Cardiac muscle cell (in vitro differentiated cells and primary cell): ENCODE measurements around the gene IL1RL2. TPM values are rescaled to one million over a fixed set of nuclear protein-coding genes. Genes with fewer than 3 reads are reported as not detected.

Source experiments
- DNase-seq, 2 donors: peaks; one replicate each; pipeline versions ENCODE4 v3.0.0 to v3.0.0-alpha.2; 2010 to 2017; ENCODE audit warnings: low read depth in 1 of 2, low spot score in 1 of 2
- H3K27ac ChIP-seq: fragments of 200-600 bp; sonication (generic); 2 replicates; pipeline ENCODE4 v1.5.1; 2016
- H3K27me3 ChIP-seq: fragments of 200-600 bp; sonication (generic); 2 replicates; pipeline ENCODE4 v1.6.0; 2016; ENCODE audit warnings: control low read depth
- H3K36me3 ChIP-seq: fragments of 200-600 bp; sonication (generic); 2 replicates; pipeline ENCODE4 v1.5.1; 2016; ENCODE audit warnings: control low read depth
- H3K4me1 ChIP-seq: fragments of 200-600 bp; sonication (generic); 2 replicates; pipeline ENCODE4 v1.8.1; 2017; ENCODE audit warnings: low read depth, mild to moderate bottlenecking, mixed run types
- H3K4me3 ChIP-seq: fragments of 200-600 bp; sonication (generic); 2 replicates; pipeline ENCODE4 v1.5.1; 2016; ENCODE audit warnings: mild to moderate bottlenecking
- H3K9me3 ChIP-seq: fragments of 200-600 bp; sonication (generic); 2 replicates; pipeline ENCODE4 v1.5.1; 2017; ENCODE audit warnings: low read depth, mild to moderate bottlenecking, control low read depth
- CTCF ChIP-seq: IDR thresholded peaks from 2 replicates; pipeline ENCODE4 v1.5.1; 2012; ENCODE audit warnings: low read depth, mild to moderate bottlenecking, low read length
- polyA plus RNA-seq: library from polyadenylated mRNA; unstranded; fragments of >200 nt; fragmentation: Nextera tagmentation; extraction: Ambion mirVana; gene quantifications from 2 replicates; pipeline ENCODE4 v1.2.1, GENCODE V29; 2016
- total RNA-seq: library from RNA; depleted of rRNA; stranded (reverse); fragments of >200 nt; gene quantifications from 2 replicates; pipeline ENCODE4 v1.2.3, GENCODE V29; 2016

The IL1RL2 gene
- total and polyA plus RNA-seq, 2 experiments from 2014 or later = not detected

- no peaks in the 10 kb centered on the region for H3K4me1 ChIP-seq
- H3K36me3 ChIP-seq = no peaks in the 10 kb centered on the region
- no peaks in the 10 kb centered on the region for H3K9me3 ChIP-seq
- peak; percentile 26 for TF ChIP-seq CTCF
- DNase-seq = peak in 1 of 2 donors; percentile 69
- no peak overlapping the region for H3K27ac ChIP-seq
- H3K4me3 ChIP-seq = no peak overlapping the region
- no peaks in the 10 kb centered on the region for H3K27me3 ChIP-seq
Observed at GRCh38 chr2:102166189-102166845, 20.5 kb upstream of the IL1RL2 start.

GRCh38 chr2:102168026-102168771 is 18.6 kb upstream of the IL1RL2 start:
- no peaks in the 10 kb centered on the region for H3K4me1 ChIP-seq
- TF ChIP-seq CTCF = no peak
- no peaks in the 10 kb centered on the region for H3K9me3 ChIP-seq
- H3K27me3 ChIP-seq = no peaks in the 10 kb centered on the region
- no peak overlapping the region for H3K4me3 ChIP-seq
- no peak for DNase-seq
- H3K27ac ChIP-seq = no peak overlapping the region
- H3K36me3 ChIP-seq = no peaks in the 10 kb centered on the region

- Histone ChIP-seq H3K27ac (no peak overlapping the region), H3K36me3 (no peaks in the 10 kb centered on the region), H3K4me3 (no peak overlapping the region), H3K9me3 (no peaks in the 10 kb centered on the region), H3K4me1 (no peaks in the 10 kb centered on the region), H3K27me3 (no peaks in the 10 kb centered on the region)
- DNase-seq = no peak
- no peak for TF ChIP-seq CTCF
Observed at GRCh38 chr2:102171946-102172345, 14.9 kb upstream of the IL1RL2 start.

GRCh38 chr2:102172745-102173144 is 14.1 kb upstream of the IL1RL2 start:
- no peak for DNase-seq
- Histone ChIP-seq H3K27ac (no peak overlapping the region), H3K27me3 (no peaks in the 10 kb centered on the region), H3K4me1 (no peaks in the 10 kb centered on the region), H3K9me3 (no peaks in the 10 kb centered on the region), H3K36me3 (no peaks in the 10 kb centered on the region), H3K4me3 (no peak overlapping the region)
- no peak for TF ChIP-seq CTCF

GRCh38 chr2:102176172-102176571 is 10.7 kb upstream of the IL1RL2 start:
- no peak for DNase-seq
- H3K27ac ChIP-seq = no peak overlapping the region
- no peaks in the 10 kb centered on the region for H3K36me3 ChIP-seq
- no peak overlapping the region for H3K4me3 ChIP-seq
- H3K9me3 ChIP-seq = no peaks in the 10 kb centered on the region
- H3K4me1 ChIP-seq = no peaks in the 10 kb centered on the region
- TF ChIP-seq CTCF = no peak
- no peaks in the 10 kb centered on the region for H3K27me3 ChIP-seq
